ENCODE data around the gene NFIA. TPM values are rescaled to one million over a fixed set of nuclear protein-coding genes. Genes with fewer than 3 reads are reported as not detected.

The NFIA gene
- polyA plus RNA-seq, 3 donors = 13.9 to 17.3 (median 16.2) TPM

GRCh38 chr1:61162520-61163258 is 80.3 kb downstream of the NFIA start:
- DNase-seq (ENCODE audit: extremely low read depth in 1 of 11, low read depth in 9 of 11, low spot score in 4 of 11) = no peak

GRCh38 chr1:61163355-61163754 is 81.0 kb downstream of the NFIA start:
- DNase-seq (ENCODE audit: extremely low read depth in 1 of 11, low read depth in 9 of 11, low spot score in 4 of 11) = no peak

GRCh38 chr1:61165402-61165801 is 83.0 kb downstream of the NFIA start:
- no peak for DNase-seq (ENCODE audit: extremely low read depth in 1 of 11, low read depth in 9 of 11, low spot score in 4 of 11)

- no peak for DNase-seq (ENCODE audit: extremely low read depth in 1 of 11, low read depth in 9 of 11, low spot score in 4 of 11)
Measured at GRCh38 chr1:61167309-61167708, 84.9 kb downstream of the NFIA start.

GRCh38 chr1:61169045-61169444 is 86.7 kb downstream of the NFIA start:
- no peak for DNase-seq (ENCODE audit: extremely low read depth in 1 of 11, low read depth in 9 of 11, low spot score in 4 of 11)

GRCh38 chr1:61169634-61170033 is 87.3 kb downstream of the NFIA start:
- DNase-seq (ENCODE audit: extremely low read depth in 1 of 11, low read depth in 9 of 11, low spot score in 4 of 11) = no peak

- no peak for DNase-seq (ENCODE audit: extremely low read depth in 1 of 11, low read depth in 9 of 11, low spot score in 4 of 11)
Measured at GRCh38 chr1:61170328-61171238, 88.2 kb downstream of the NFIA start.

- DNase-seq (ENCODE audit: extremely low read depth in 1 of 11, low read depth in 9 of 11, low spot score in 4 of 11) = no peak
Measured at GRCh38 chr1:61171346-61171745, 89.0 kb downstream of the NFIA start.

GRCh38 chr1:61171974-61172373 is 89.6 kb downstream of the NFIA start:
- DNase-seq (ENCODE audit: extremely low read depth in 1 of 11, low read depth in 9 of 11, low spot score in 4 of 11) = no peak

- no peak for DNase-seq (ENCODE audit: extremely low read depth in 1 of 11, low read depth in 9 of 11, low spot score in 4 of 11)
Measured at GRCh38 chr1:61173118-61173517, 90.8 kb downstream of the NFIA start.

- no peak for DNase-seq (ENCODE audit: extremely low read depth in 1 of 11, low read depth in 9 of 11, low spot score in 4 of 11)
Measured at GRCh38 chr1:61174060-61174795, 91.9 kb downstream of the NFIA start.

GRCh38 chr1:61175976-61176375 is 93.6 kb downstream of the NFIA start:
- no peak for DNase-seq (ENCODE audit: extremely low read depth in 1 of 11, low read depth in 9 of 11, low spot score in 4 of 11)

- peak in 1 of 11 donors; percentile 46 for DNase-seq (ENCODE audit: extremely low read depth in 1 of 11, low read depth in 9 of 11, low spot score in 4 of 11)
Measured at GRCh38 chr1:61181067-61182038, 99.0 kb downstream of the NFIA start.

GRCh38 chr1:61182049-61182448 is 99.7 kb downstream of the NFIA start:
- DNase-seq (ENCODE audit: extremely low read depth in 1 of 11, low read depth in 9 of 11, low spot score in 4 of 11) = peak in 2 of 11 donors; percentile 31

GRCh38 chr1:61182480-61182879 is 100.1 kb downstream of the NFIA start:
- DNase-seq (ENCODE audit: extremely low read depth in 1 of 11, low read depth in 9 of 11, low spot score in 4 of 11) = no peak

GRCh38 chr1:61183471-61184039 is 101.2 kb downstream of the NFIA start:
- peak in 9 of 11 donors; percentile 40 to 65 (median 49) for DNase-seq (ENCODE audit: extremely low read depth in 1 of 11, low read depth in 9 of 11, low spot score in 4 of 11)

GRCh38 chr1:61184040-61184713 is 101.8 kb downstream of the NFIA start:
- peak; percentile 63 to 86 (median 79) for DNase-seq (ENCODE audit: extremely low read depth in 1 of 11, low read depth in 9 of 11, low spot score in 4 of 11)

GRCh38 chr1:61184714-61185106 is 102.3 kb downstream of the NFIA start:
- DNase-seq (ENCODE audit: extremely low read depth in 1 of 11, low read depth in 9 of 11, low spot score in 4 of 11) = no peak

Data from renal cortex interstitium (tissue), 11 donors.